Measurements from ENCODE around the gene SMIM43.
"Not testable (repeated sequence)": the region's sequence is repeated elsewhere in the genome, so short reads cannot be mapped to it uniquely, and the experiment has no call there.

SMIM43 gene

DNA sequence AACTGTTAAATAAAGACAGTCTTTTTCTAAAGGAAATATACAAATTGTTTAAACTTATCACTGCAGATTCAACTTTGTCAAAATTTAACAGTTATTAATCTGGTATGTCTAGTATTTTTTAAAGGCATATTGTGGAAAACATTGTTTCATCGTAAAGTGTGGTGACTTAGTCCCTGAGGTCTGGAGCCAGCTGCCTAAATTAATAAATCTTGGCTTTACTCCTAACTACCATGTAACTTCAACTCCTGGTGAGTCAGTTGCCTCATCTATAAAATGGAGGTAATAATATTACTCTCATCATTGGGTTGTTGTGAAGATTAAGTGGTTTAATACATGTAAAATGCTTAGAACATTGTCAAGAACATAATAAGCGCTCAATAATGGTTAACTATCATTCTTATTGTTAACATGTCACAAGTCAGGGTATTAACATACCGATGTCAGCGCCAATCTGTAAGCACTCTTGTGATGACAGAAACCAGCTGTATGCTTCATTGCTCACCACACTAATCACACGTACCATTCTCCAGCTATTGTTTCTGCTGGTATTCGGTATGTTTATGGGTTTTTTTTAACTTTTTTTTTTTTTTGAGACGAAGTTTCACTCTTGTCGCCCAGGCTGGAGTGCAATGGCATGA is 14.1 kb upstream of the SMIM43 start:
- no peak for DNase-seq

DNA sequence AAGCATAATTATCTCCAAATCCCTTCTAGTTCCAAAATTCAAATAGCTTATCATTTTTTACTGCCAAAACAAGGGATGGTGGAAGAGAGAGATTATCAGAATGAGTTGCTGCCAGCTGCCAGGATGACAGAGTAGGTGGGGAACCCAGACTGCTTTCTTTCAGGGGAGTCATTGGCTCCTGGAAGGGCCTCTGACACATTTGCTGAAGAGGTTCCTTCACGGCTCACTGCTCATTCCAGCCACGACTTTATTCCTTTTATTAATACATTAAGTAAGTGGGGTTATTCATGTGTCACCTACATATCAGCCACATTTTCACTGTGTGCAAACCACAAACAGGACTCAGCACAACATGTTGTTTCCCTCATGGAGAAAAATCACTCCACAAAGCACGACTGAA is 12.7 kb upstream of the SMIM43 start:
- no peak for DNase-seq

DNA sequence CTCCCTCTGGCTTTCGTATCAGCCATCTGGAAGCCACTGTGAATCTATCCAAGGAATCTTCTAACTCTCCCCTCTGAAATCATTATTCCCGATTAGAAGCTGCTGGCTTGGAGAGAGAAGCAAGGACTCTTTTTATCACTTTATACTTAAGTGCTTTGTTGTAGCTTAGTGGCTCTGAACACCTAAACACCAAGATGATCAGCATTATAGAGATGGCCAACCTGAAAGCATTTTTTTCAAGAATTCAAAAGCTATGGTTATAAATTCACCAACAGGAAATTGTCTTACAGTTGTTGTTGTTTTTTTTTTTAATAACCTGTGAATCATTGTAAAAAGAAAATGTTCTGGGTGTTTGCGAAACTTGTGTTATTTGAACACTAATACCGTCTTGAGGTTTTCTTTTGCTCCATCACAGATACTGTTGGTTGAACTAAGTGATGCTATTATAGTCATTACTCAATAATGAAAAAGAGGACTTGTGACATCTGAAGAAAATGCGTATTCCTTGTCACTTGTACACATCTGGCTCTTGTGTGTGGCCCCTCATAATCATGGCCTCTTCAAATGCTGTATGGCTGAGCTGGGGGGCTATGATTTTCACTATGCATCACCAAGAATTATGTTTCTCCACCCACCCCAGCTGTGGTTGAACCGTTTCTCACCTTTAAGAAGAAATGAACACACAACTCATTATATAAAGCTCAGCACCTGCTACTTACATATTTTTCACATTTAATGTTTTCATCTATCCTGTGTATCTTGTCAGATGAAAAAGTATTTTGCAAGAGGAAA is 11.8 kb upstream of the SMIM43 start:
- DNase-seq, result no peak

DNA sequence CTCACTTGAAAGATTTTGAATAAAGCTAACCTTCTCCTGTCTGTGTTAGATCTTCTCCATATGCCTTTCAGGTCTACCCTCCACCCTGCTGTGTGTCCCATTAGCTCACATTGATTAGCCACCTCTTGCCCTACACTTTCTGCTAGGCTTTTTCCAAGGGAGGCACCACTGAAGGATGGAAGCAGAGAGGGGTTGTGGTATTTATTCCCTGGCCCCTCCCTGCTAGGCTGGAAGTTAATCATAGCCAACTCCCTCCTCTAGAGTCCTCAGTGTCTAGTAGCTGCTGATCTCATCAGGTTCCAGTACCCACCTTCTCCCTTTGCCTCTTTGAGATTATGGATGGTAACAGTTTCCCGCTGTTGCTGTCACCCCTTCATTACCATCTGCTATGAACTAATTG is 8.9 kb upstream of the SMIM43 start:
- no peak for DNase-seq

DNA sequence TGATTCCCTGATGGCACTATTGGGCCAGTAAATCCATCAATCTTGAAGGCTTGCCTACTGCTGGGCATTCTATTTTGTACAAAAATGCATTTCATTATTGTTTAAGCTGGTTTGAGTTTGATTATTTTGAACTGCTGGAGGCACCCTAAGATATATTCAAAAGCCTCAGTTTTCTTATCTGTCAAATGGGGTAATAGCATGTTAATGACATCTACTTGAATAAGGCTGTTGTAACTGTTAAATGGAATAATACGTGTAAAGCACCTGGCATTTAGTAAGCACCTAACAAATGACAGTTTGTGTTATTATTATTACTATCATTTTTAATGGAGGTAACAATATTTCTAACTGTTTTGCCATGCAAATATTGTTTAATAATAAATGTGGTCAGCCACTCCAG is 6.9 kb upstream of the SMIM43 start:
- DNase-seq, result no peak

DNA sequence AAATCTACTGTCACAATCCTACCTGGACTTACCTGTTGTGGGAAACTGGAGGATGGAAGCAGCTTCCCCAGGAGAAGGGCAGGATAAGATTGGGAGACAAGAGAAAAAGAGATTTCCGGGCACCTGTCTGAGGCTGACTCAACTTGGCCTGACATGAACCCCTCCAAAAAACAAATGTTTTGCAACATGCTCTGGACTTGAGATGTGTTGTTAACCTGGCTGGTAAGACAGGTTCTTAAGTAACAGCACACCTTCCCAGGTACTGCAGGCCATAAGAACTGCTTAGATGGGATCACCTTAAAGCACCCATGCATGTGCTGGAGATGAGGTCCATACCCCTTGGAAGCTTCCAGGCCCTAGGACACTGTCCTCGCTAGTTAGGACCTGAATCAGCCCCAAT is 4.4 kb upstream of the SMIM43 start:
- DNase-seq, result no peak

DNA sequence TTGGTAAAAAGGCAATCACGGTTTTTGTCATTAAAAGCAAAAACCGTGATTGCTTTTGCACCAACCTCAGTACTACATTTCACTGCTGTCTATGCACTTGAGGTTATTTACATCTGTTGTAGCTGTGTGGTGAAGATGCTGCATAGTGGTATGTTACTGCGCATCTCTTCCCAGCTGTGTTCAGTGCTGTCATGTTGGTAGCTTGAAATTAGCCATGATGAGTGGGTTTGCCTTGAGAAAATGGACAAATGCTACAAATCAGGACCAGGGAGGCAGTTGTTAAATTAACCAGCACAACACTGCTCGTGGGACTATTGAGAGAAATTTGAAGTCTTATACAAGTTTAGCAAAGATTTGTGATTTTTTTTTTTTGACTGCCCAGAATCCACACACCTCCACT is 2.2 kb upstream of the SMIM43 start:
- DNase-seq, result no peak

DNA sequence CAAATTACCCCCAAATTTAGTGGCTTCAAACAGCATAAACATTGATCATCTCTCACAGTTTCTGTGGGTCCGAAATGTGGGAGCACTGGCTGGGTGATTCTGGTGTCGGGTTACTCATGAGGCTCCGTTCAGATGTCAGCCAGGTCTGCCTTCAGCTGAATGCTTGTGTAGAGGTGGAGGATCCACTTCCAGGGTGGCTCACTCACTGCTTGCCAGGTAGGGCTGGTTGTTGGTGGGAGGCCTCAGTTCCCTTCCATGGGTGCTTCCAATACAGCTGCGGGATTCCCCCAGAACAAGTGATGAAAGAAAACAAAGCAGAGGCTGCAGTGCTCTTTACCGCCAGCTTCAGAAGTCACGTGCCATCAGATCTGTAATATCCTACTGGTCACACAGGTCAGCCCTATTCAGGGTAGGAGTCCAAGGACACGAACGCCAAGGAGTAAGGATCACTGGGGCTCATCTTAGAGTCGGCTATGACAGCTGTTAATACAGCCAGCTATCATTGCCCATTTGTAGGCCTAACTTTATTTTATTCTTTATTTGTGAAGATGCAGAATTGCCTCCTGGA is 1.1 kb upstream of the SMIM43 start:
- no peak for DNase-seq

DNA sequence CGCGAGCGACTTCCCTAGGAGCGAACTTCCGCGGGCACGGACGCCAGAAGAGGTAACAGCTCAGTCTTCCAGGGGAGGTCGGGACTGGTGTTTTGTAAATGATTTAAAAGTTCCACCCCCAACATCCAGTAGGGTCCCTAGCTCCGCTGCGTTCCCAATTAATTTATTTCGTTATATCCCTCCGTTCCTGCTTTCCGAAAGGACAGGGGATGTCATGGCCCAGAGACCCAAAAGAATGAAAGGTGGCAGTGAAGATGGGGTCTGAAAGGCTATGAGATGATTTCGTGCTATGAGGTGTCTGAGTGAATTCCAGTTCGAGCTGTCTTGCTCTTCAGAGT is 373 bp upstream of the SMIM43 start:
- DNase-seq, result no peak

DNA sequence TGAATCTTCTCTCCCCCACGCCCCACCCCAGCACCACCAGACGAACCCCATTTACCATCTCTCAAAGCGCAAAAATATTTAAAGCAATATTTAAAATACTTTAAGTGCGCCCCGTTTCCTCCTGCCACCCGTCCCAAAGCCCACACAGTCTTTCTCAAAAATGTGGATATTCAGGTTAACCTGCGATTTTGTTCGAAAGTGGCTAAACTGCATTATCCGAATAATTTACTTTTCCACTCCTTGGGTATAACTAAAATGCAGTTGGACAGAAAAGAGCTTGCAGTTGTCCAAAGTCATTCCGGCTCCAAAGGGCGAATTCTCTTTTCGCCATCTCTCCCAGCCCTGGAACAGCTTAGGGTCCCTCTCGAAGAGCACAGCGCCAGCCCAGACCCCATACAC is 662 bp downstream of the SMIM43 start:
- DNase-seq, result no peak

DNA sequence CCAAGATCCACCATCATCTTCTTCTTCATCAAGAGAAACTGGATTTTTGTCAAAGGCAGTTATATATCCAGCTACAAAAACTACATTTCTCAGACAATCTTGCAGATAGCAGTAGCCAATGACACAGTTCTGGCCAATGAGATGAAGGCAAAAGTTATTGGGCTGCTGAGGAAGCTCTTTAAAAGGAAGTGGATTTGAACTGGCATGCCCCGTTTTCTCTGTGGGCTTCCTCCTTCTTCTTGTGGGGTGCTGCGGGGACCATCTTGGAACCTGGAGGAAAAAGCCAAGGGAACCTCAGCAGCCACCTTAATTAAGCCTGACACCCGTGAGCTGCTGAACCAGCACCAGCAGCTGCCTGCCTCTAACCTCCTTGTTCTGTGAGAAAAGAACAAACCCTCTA is 4.8 kb downstream of the SMIM43 start:
- DNase-seq, result no peak

DNA sequence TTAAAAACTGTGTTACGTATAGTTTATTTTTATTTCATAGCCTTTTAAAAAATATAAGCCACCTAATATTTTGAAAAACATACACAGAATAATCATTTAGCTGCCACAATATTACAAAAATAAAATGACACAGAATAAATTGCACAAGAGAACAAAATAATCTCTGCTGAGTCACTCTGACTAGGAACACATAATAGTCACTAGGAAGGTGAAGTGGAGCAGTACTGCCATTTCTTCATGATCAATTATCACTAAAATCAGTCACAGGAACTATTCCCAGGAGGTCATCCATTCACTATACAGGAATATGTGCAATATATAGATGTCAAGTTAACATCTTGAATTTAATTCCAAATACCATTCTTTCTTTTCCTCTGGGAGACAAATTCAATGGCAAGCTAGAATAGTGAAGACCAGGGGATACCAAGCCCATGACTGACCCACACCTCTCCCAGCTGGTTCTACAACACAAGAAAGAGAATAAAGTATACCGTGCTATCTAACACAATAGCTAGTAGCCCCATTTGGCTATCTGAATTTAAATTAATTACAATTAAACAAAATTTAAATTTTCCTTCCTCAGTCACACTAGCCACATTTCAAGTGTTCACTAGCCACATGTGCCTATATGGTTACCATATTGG is 5.9 kb downstream of the SMIM43 start:
- no peak for DNase-seq

DNA sequence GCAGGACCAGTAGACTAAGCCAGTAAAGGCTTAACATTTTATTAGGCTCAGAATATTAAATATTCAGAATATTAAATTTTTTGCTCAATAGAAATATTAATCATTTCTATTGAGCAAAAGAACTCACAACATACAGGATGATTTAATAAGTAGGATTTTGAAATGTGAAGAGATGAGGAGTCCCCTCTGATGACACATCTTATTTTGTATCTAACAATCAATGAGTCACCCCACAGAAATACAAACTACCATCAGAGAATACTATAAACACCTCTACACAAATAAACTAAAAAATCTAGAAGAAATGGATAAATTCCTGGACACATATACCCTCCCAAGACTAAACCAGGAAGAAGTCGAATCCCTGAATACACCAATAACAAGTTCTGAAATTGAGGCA is 12.8 kb downstream of the SMIM43 start:
- DNase-seq, result not testable (repeated sequence)

DNA sequence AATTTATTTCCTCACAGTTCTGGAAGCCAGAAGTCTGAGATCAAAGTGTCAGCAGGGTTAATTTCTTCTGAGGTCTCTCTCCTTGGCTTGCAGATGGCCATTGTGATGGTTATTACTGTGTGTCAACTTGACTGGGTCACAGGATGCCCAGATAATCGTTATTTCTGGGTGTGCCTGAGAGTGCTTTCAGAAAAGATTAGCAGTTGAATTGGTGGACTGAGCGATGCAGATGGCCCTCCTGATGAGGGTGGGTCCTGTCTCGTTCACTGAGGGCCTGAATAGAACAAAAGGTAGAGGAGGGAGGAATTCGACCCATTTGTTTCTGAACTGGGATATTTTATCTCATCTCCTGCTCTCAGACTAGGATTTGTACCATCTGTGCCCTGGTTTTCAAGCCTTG is 15.7 kb downstream of the SMIM43 start:
- DNase-seq, result no peak

DNA sequence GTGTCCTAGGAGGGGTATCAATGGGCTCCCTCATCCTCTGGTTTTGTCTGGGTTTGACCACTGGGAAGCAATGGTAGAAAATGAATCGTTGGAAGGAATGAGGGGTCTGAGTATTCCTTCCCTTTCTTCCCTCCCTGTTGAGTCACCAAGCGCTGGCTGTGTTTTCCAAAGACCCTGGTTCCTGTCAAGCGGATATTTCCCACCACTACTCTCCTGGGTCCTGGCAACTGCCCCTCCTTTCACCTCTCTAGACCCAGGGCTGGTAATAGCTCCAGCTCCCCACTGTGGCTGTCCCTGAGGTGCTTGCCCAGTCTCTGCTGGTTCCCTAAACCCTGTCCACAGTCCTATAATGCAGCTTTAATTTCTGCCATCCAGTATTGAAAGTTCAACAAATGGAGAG is 22.2 kb downstream of the SMIM43 start:
- DNase-seq, result no peak

DNA sequence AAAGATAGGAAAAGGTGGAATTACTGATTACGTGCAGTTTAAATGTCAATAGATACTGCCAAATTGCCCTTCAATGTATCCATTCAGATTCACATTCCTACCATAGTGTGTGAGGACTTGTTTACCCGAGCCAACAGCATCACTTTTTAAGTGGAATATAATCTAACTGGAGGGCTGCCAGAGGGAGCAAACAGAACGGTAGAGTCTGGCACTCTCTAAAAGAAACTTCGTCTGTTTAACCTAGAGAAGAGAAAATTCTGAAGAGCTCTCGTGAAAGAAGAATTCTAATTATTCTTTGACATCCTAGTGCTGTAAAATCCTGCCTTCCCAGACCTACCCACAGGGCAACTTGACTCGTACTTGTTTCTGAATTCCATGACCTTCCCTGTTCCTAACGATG is 23.2 kb downstream of the SMIM43 start:
- no peak for DNase-seq

DNA sequence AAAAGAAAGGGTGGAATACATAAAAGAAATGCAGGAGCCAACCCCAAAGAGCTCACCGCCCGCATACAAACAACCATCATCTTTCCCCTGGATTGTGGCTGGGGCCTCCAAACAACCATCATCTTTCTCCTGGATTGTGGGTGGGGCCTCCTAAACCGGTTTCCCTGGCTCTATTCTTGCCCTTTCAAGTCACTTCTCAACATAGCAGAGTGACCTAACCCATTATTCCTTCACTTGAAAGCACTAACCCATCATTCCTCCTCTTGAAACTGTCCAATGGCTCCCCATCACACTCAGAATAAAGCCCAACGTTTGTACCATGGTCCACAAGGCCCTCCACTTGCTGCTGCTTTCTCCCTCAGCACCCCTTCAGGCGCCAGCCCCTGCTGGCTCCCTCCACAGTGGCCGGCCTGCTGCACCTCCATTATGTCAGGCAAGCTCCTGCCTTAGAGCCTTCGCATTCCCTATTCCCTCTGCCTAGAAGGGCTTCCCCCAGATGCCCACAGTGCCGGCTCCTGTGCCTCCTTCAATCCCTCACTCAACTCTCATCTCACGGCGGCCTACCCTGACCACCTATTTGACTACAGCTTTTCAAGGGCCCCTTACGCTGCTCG is 24.1 kb downstream of the SMIM43 start:
- no peak for DNase-seq

DNA sequence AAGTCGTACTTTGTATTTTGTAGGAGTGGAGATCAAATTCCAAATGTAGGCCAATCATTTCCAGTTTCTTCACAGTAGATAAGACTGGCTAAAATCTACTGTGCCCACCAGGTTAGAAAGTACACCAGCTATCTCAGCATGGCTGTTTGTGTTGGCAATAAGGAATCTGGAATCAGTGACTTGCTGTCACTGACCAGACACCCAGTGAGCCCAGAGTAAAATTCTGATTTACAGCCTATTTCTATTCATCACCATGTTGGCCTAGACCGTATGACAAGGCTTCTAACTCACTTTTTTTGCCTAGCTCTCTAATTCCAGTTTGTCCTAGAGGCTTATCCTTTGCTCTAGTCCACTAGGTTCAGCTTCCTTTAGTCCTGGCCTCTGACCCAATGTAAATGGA is 25.4 kb downstream of the SMIM43 start:
- no peak for DNase-seq

DNA sequence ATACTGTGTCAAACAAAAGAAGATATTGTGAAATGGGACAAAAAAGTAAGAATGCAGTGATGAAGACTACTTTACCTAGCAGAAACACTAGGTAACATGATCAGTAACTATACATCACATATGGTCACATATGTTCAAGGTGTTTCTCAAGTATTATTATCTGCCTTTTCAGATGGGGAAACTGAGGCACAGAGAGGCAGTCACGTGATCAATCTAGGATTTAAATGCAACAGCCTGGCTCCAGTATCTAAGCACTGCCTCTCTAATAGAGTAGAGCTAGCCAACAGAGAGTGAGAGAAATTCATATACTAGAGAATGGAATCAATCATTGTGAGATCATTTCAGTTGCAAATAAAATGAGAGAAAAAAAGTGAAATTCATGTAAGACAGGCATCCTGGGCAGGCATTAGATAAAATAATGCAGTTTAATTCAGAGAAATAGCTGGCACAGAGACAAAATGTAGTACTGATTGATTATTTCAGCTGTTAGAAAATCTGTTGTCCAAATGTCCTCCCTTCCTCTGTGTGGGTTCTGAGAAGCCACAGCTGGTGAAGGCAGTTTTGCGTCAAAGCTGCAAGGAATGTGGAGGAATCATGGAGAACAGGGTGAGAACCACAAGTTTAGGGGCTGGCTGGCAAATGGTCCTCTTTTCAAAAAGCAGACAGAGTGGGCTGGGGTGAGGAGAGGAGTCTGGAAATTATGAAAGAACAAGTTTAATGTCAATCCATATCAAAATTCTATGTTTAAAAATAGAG is 26.0 kb downstream of the SMIM43 start:
- DNase-seq, result no peak

DNA sequence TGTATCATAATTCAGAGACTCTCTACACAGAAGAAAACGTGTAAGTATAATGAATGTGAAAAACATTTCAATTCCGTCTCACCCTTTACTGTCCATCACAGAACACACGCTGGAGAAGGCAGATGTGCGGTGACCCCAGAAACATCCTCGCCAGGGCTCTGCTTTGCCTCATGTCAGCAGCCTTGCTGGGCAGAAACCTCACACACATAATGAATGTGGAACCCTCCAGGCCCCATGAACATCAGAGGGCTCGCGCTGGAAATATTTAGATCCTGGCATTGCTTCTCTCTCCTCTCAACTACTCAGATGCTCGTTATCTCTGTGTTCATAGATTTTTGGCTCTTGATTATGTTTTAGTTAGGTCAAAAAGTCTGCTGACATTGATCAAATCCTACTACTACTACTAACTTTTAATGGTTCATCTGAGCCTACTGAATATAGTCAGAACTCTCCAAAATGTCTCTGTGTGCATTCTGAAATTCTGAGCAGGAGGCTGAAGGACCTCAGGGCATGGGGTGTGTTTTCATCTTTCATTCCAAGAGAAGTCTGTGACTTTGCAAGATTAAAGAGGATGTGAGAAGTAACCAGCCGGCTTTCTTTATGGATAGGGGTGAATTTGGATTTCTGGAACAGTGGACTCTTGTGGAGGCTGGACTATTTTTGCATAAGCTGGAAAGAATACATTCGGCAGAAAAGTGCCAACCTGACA is 27.0 kb downstream of the SMIM43 start:
- DNase-seq, result no peak

DNA sequence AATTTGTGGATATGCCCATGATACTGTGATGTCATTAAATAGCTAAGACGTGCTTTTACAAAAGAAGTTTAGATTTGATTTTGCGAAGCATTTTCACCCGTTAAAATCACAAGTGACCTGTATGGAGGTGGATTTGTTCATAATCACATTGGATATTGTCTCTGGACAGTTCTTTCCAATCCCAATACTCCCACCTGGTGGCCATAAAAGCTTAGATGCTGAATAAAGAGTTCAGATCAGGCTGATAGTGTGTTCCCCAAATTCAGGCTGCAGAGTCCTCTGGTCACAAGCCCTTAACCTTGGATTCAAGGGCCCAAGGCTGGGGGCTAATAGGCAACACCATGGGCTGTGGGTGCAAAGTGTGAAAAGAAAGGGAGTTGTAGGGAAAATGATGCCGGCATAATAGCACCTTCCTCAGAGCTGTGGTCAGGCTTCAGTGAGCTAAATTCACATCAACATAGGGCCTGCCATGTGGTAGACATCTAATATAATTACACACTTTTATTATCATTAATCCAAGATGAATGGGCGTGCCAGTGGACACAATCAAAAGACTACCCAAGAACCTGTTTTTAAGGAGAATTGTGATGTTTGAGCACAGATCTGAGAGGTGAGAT is 28.1 kb downstream of the SMIM43 start:
- peak; percentile 49 for DNase-seq

DNA sequence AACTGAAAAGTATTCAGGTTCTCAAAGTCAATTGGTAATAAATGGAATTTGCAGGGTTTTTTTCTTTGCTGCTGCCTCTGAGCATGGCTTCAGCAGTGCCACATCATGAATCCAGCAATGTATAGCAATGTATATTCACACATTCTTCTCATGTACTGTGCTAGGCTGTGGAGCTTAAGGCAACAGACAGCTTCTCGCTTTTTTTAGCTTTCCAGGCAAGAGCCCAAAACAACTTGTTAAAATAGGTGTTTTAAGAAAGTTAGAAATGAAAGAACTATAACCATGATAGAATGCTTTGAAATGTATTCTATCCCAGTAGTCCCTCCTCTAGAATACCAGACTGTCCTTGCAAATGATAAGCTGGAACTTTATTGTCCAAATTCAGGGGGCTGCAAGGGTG is 30.4 kb downstream of the SMIM43 start:
- DNase-seq, result no peak
